CD4-positive, alpha-beta memory T cell (primary cell): ENCODE data around the gene ARHGEF4. TPM values are rescaled to one million over a fixed set of nuclear protein-coding genes. Genes with fewer than 3 reads are reported as not detected.

Source experiments
- CTCF ChIA-PET: fragments of 350-600 bp; sonication (Branson Sonifier 250); formaldehyde crosslinking; loops from one replicate; lab custom pipeline; 2021; ENCODE audit warnings: inconsistent platforms; ENCODE audit not compliant: partially characterized antibody; lab: Charles Lee
- POLR2A ChIA-PET: fragments of 350-600 bp; sonication (Branson Sonifier 250); formaldehyde crosslinking; loops from one replicate; lab custom pipeline; 2021; ENCODE audit not compliant: partially characterized antibody; lab: Charles Lee
- DNase-seq, 5 donors: peaks; one replicate each; pipeline versions ENCODE4 v3.0.0 to v3.0.0-alpha.2; 2020 to 2022; ENCODE audit warnings: mixed read lengths in 1 of 5
- H3K27ac ChIP-seq: one replicate; pipeline ENCODE4 v1.7.0; 2013; ENCODE audit warnings: low read depth, low read length
- H3K27me3 ChIP-seq: 2 replicates; pipeline ENCODE4 v1.7.0; 2013; ENCODE audit warnings: mild to moderate bottlenecking, low read length, moderate library complexity; ENCODE audit not compliant: insufficient read depth
- H3K36me3 ChIP-seq: 2 replicates; pipeline ENCODE4 v1.7.0; 2013; ENCODE audit warnings: mild to moderate bottlenecking, low read length, moderate library complexity; ENCODE audit not compliant: insufficient read depth
- H3K4me1 ChIP-seq: 2 replicates; pipeline ENCODE4 v1.7.0; 2013; ENCODE audit warnings: mild to moderate bottlenecking, low read length, moderate library complexity; ENCODE audit not compliant: insufficient read depth
- H3K4me3 ChIP-seq, 2 donors: one replicate each; pipeline ENCODE4 v1.7.0; 2013; ENCODE audit warnings: low read length in 2 of 2, mild to moderate bottlenecking in 1 of 2
- H3K9me3 ChIP-seq, 2 donors: one replicate each; pipeline ENCODE4 v1.7.0; 2013; ENCODE audit warnings: low read length in 2 of 2, control low read depth in 1 of 2; ENCODE audit not compliant: control insufficient read depth in 1 of 2
- H3K27ac Mint-ChIP-seq, 7 donors: one replicate each; pipeline ENCODE4 v1.8.0; 2020 to 2021; ENCODE audit warnings: mixed read lengths in 7 of 7, mild to moderate bottlenecking in 6 of 7, inconsistent platforms in 3 of 7, moderate library complexity in 3 of 7
- H3K27me3 Mint-ChIP-seq, 2 donors: one replicate each; pipeline ENCODE4 v1.8.0; 2020 to 2021; ENCODE audit warnings: mixed read lengths in 2 of 2
- H3K36me3 Mint-ChIP-seq, 2 donors: one replicate each; pipeline ENCODE4 v1.8.0; 2020 to 2021; ENCODE audit warnings: mixed read lengths in 2 of 2, inconsistent platforms in 1 of 2, mild to moderate bottlenecking in 1 of 2
- H3K4me1 Mint-ChIP-seq, 4 donors: one replicate each; pipeline ENCODE4 v1.8.0; 2020 to 2021; ENCODE audit warnings: mixed read lengths in 4 of 4, mild to moderate bottlenecking in 1 of 4
- H3K4me3 Mint-ChIP-seq, 8 donors: one replicate each; pipeline ENCODE4 v1.8.0; 2020 to 2021; ENCODE audit warnings: mixed read lengths in 8 of 8, mild to moderate bottlenecking in 7 of 8, moderate library complexity in 6 of 8, inconsistent platforms in 3 of 8
- H3K9me3 Mint-ChIP-seq, 8 donors: one replicate each; pipeline ENCODE4 v1.8.0; 2020 to 2021; ENCODE audit warnings: mixed read lengths in 8 of 8, mild to moderate bottlenecking in 5 of 8, inconsistent platforms in 3 of 8, moderate library complexity in 1 of 8
- intact Hi-C: fragments of 100-400 bp; cut with micrococcal nuclease; formaldehyde crosslinking; loops from one replicate; pipeline ENCODE4 v1.15.1; 2023
- polyA plus RNA-seq, 2 donors: library from polyadenylated mRNA; unstranded; fragments of 300-500 nt; fragmentation: Illumina TruSeq; gene quantifications; one replicate each; pipeline ENCODE4 v1.2.3, GENCODE V29; 2021
- total RNA-seq, 2 experiments: library from RNA; stranded (reverse); gene quantifications; one replicate each; pipeline ENCODE4 v1.2.3, GENCODE V29; 2021

ARHGEF4 gene
- total and polyA plus RNA-seq, 4 experiments from 2014 or later, result 1.4 to 2.6 (median 2.1) TPM

DNA sequence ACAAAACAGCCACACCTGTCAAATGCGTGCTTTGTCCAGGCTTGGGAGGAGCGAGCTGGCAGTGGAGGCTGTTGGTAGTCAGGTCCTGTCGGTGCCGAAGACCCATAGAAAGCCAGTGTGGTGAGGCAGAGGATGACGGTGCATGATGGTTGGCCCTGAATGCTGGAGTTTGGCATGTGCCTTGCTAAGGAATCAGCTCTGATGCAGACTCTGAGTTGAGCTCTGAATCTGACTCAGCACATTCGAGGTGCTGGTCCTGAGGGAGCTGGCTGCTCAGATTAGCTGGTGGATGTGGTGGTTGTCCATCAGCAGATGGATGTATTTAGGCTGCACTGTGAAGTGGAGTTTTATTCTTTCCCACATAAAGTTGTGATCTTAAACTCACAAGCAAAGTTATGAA, 111.3 kb downstream of the ARHGEF4 start:
- peaks cover 8 to 15% of the 10 kb centered on the region in 2 donors for H3K27me3 Mint-ChIP-seq
- no peaks in the 10 kb centered on the region for H3K4me1 Mint-ChIP-seq
- no peak overlapping the region for H3K4me3 ChIP-seq
- DNase-seq, result no peak
- no peak overlapping the region for H3K4me3 Mint-ChIP-seq
- ChIA-PET CTCF (no interaction called here), POLR2A (no interaction called here)
- H3K36me3 Mint-ChIP-seq, result peaks cover 0 to 7% of the 10 kb centered on the region in 2 donors
- intact Hi-C loops, result no loop called here
- peaks cover 0 to 12% of the 10 kb centered on the region in 2 donors for H3K9me3 ChIP-seq
- H3K9me3 Mint-ChIP-seq, result peaks cover 0 to 50% (median 36%) of the 10 kb centered on the region in 8 donors
- H3K27ac Mint-ChIP-seq, result no peak overlapping the region
- no peak overlapping the region for H3K27ac ChIP-seq
- no peaks in the 10 kb centered on the region for H3K36me3 ChIP-seq
- H3K27me3 ChIP-seq, result no peaks in the 10 kb centered on the region
- H3K4me1 ChIP-seq, result no peaks in the 10 kb centered on the region

- Mint-ChIP-seq H3K27me3 (peaks cover 11 to 18% of the 10 kb centered on the region in 2 donors), H3K9me3 (peaks cover 2 to 49% (median 35%) of the 10 kb centered on the region in 8 donors), H3K4me3 (no peak overlapping the region), H3K36me3 (peaks cover 2 to 3% of the 10 kb centered on the region in 2 donors), H3K27ac (no peak overlapping the region), H3K4me1 (no peaks in the 10 kb centered on the region)
- intact Hi-C loops, result no loop called here
- no peaks in the 10 kb centered on the region for H3K27me3 ChIP-seq
- ChIA-PET POLR2A (no interaction called here), CTCF (interaction anchor here (1.1 kb wide), 1 partner anchor 29 kb away, joined by 3 read pairs; no protein-coding TSS in a partner anchor)
- H3K9me3 ChIP-seq, result peaks cover 0 to 7% of the 10 kb centered on the region in 2 donors
- no peaks in the 10 kb centered on the region for H3K4me1 ChIP-seq
- no peak overlapping the region for H3K4me3 ChIP-seq
- DNase-seq, result no peak
- no peaks in the 10 kb centered on the region for H3K36me3 ChIP-seq
- H3K27ac ChIP-seq, result no peak overlapping the region
Observed at GRCh38 chr2:130949954-130950353, 113.2 kb downstream of the ARHGEF4 start.

DNA sequence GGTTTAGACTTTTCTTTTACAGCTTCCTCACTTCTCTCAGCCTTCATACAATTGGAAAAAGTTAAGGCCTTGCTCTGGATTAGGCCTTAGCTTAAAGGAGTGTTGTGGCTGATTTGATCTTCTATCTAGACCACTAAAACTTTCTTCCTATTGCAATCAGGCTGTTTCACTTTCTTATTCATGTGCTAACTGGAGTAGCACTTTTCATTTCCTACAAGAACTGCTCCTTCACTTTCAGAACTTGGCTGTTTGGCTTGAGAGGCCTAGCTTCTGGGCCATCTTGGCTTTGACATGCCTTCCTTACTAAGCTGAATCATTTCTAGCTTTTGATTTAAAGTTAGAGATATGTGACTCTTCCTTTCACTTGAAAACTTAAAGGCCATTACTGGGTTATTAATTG, 114.3 kb downstream of the ARHGEF4 start:
- Mint-ChIP-seq H3K27me3 (peaks cover 11 to 18% of the 10 kb centered on the region in 2 donors), H3K27ac (no peak overlapping the region), H3K36me3 (peaks cover 2 to 4% of the 10 kb centered on the region in 2 donors), H3K9me3 (peaks cover 2 to 48% (median 35%) of the 10 kb centered on the region in 8 donors), H3K4me1 (no peaks in the 10 kb centered on the region), H3K4me3 (no peak overlapping the region)
- CTCF ChIA-PET, result interaction anchor here (1.1 kb wide), 1 partner anchor 30 kb away, joined by 3 read pairs; no protein-coding TSS in a partner anchor
- intact Hi-C loops, result no loop called here
- no peak for DNase-seq
- Histone ChIP-seq H3K4me3 (no peak overlapping the region), H3K9me3 (peaks cover 0 to 8% of the 10 kb centered on the region in 2 donors), H3K27ac (no peak overlapping the region), H3K36me3 (no peaks in the 10 kb centered on the region), H3K27me3 (no peaks in the 10 kb centered on the region), H3K4me1 (no peaks in the 10 kb centered on the region)
- POLR2A ChIA-PET, result no interaction called here

DNA sequence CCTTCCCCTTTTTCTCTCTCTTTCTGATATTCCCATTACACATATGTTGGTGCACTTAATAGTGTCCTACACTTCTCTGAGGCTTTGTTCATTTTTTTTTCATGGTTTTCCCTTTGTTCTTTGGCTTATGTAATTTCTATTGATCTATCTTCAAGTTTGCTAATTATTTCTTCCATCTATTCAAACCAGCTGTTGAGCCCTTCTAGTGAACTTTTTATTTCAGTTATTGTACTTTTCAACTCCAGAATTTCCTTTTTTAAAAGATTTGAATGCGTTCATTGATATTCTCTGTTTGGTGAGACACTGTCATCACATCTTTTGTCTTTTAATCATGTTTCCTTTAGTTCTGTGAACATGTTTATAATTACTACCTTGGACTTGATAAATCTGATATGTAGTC, 118.2 kb downstream of the ARHGEF4 start:
- H3K27ac ChIP-seq, result no peak overlapping the region
- no peaks in the 10 kb centered on the region for H3K4me1 ChIP-seq
- ChIA-PET CTCF (no interaction called here), POLR2A (no interaction called here)
- intact Hi-C loops, result no loop called here
- H3K9me3 Mint-ChIP-seq, result peaks cover 2 to 42% (median 29%) of the 10 kb centered on the region in 8 donors
- peaks cover 11 to 15% of the 10 kb centered on the region in 2 donors for H3K27me3 Mint-ChIP-seq
- no peaks in the 10 kb centered on the region for H3K36me3 ChIP-seq
- DNase-seq, result no peak
- peaks cover 0 to 8% of the 10 kb centered on the region in 2 donors for H3K9me3 ChIP-seq
- H3K27me3 ChIP-seq, result no peaks in the 10 kb centered on the region
- no peak overlapping the region for H3K27ac Mint-ChIP-seq
- peaks cover 2 to 4% of the 10 kb centered on the region in 2 donors for H3K36me3 Mint-ChIP-seq
- H3K4me3 Mint-ChIP-seq, result no peak overlapping the region
- no peaks in the 10 kb centered on the region for H3K4me1 Mint-ChIP-seq
- H3K4me3 ChIP-seq, result no peak overlapping the region

DNA sequence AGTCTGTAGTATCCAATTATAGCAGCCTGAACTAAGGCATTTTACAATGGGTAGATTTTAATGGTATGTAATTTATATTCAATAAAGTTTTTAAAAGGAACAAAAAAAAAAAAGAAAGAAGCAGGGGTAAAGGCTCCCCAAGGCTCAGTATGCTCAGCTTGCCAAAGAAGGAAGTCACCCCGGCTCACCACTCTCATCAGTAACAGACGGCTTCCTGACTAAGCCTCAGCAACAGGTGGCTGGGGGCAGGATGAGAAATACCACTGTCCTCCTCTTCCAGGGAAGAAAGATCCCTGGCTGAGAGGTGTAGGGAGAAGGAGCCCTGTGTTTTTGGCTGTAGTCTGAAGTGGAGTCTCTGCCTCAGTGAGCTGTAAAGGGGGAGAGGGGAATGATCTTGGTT, 121.2 kb downstream of the ARHGEF4 start:
- H3K36me3 Mint-ChIP-seq, result peaks cover 2 to 4% of the 10 kb centered on the region in 2 donors
- Histone ChIP-seq H3K4me3 (no peak overlapping the region), H3K27ac (no peak overlapping the region), H3K9me3 (peaks cover 0 to 8% of the 10 kb centered on the region in 2 donors), H3K27me3 (no peaks in the 10 kb centered on the region), H3K4me1 (no peaks in the 10 kb centered on the region), H3K36me3 (no peaks in the 10 kb centered on the region)
- ChIA-PET POLR2A (no interaction called here), CTCF (no interaction called here)
- H3K27me3 Mint-ChIP-seq, result peaks cover 24% of the 10 kb centered on the region in 2 donors
- intact Hi-C loops, result no loop called here
- no peaks in the 10 kb centered on the region for H3K4me1 Mint-ChIP-seq
- no peak overlapping the region for H3K27ac Mint-ChIP-seq
- DNase-seq, result no peak
- H3K4me3 Mint-ChIP-seq, result no peak overlapping the region
- peaks cover 2 to 32% (median 26%) of the 10 kb centered on the region in 8 donors for H3K9me3 Mint-ChIP-seq

- intact Hi-C loops, result no loop called here
- no peak for DNase-seq
- no peaks in the 10 kb centered on the region for H3K4me1 ChIP-seq
- H3K36me3 Mint-ChIP-seq, result no peaks in the 10 kb centered on the region
- H3K27me3 ChIP-seq, result peaks cover 8% of the 10 kb centered on the region
- peaks cover 45 to 48% of the 10 kb centered on the region in 2 donors for H3K27me3 Mint-ChIP-seq
- CTCF ChIA-PET, result no interaction called here
- no peak overlapping the region for H3K4me3 ChIP-seq
- peaks cover 0 to 4% (median 0%) of the 10 kb centered on the region in 8 donors for H3K9me3 Mint-ChIP-seq
- no peaks in the 10 kb centered on the region for H3K9me3 ChIP-seq
- H3K4me3 Mint-ChIP-seq, result peak overlapping the region in 3 of 8 donors; percentile 8 to 52 (median 11)
- H3K36me3 ChIP-seq, result no peaks in the 10 kb centered on the region
- POLR2A ChIA-PET, result interaction anchor here (0.6 kb wide), 1 partner anchor 22 kb away, joined by 3 read pairs; no protein-coding TSS in a partner anchor
- H3K27ac ChIP-seq, result no peak overlapping the region
- no peak overlapping the region for H3K27ac Mint-ChIP-seq
- H3K4me1 Mint-ChIP-seq, result peaks cover 2 to 10% (median 7%) of the 10 kb centered on the region in 4 donors
Observed at GRCh38 chr2:130963196-130963848, 126.6 kb downstream of the ARHGEF4 start.

DNA sequence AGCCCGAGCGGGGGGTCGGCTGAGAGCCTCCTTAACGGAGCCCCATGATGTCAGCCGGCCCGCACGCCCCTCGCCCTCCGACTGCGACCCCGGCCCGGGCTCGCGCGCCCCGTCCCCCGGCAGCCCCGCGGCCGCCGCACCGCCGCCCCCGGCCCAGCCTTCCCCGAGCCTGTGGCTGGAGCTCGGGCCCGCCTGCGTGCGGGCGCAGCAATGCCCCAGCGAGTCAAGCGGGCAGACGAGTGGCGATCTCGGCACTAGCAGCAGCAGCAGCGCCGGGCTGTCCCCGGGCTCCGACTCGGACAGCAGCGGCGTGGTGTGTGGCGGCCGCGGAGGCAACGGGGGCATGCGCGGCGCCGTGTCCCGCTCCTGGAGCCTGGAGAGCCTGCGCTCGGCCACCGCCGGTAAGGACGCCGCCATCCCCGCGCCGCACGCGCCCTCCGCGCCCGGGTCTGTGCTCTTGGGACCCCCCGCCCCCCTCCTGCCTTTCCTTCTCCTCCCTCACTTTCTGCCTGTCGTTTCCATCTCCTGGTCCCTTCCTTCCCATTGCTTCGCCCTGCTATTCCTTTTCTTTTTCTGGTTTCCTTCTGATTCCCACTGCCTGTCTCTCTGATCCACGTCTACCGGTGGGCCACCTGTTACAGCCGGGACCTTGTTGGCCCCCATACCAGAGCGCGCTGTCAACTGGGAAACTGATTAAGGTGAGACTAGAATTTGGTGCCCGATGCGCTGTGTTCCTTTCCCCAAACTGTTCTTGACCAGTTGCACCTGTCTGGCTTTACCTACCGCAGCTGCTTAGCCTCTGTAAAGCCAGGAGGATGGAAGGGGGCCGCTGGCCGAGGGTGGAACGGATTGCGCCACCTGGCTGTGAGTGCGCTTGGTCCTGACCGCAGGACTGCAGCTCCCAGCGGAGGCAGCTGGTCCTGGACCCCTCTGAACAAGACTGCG, 127.4 kb downstream of the ARHGEF4 start:
- Mint-ChIP-seq H3K9me3 (peaks cover 0 to 4% (median 0%) of the 10 kb centered on the region in 8 donors), H3K27me3 (peaks cover 45 to 46% of the 10 kb centered on the region in 2 donors), H3K27ac (no peak overlapping the region), H3K36me3 (no peaks in the 10 kb centered on the region), H3K4me3 (peak overlapping the region in 6 of 8 donors; percentile 52 to 77 (median 72)), H3K4me1 (peaks cover 2 to 10% (median 7%) of the 10 kb centered on the region in 4 donors)
- no peaks in the 10 kb centered on the region for H3K9me3 ChIP-seq
- no peak for DNase-seq
- H3K27me3 ChIP-seq, result peaks cover 8% of the 10 kb centered on the region
- no peak overlapping the region for H3K27ac ChIP-seq
- no peak overlapping the region for H3K4me3 ChIP-seq
- POLR2A ChIA-PET, result interaction anchor here (0.6 kb wide), 1 partner anchor 22 kb away, joined by 3 read pairs; no protein-coding TSS in a partner anchor
- intact Hi-C loops, result no loop called here
- no peaks in the 10 kb centered on the region for H3K36me3 ChIP-seq
- H3K4me1 ChIP-seq, result no peaks in the 10 kb centered on the region
- CTCF ChIA-PET, result no interaction called here
